HG03060 (cell line): ENCODE data around the gene SPG7.

Experiments used
- ATAC-seq: cut with Tn5 transposase; IDR thresholded peaks from one replicate; pipeline ENCODE4 v1.9.1; 2021; ENCODE audit warnings: low read depth, moderate number of reproducible peaks; ENCODE audit not compliant: unreplicated experiment

Gene SPG7

GRCh38 chr16:89593841-89594240, 85.6 kb downstream of the SPG7 start:
- no peak for ATAC-seq

- no peak for ATAC-seq
Observed at GRCh38 chr16:89595330-89596060, 87.3 kb downstream of the SPG7 start.

- no peak for ATAC-seq
Observed at GRCh38 chr16:89596061-89596689, 88.0 kb downstream of the SPG7 start.

- no peak for ATAC-seq
Observed at GRCh38 chr16:89596957-89597649, 88.9 kb downstream of the SPG7 start.

- no peak for ATAC-seq
Observed at GRCh38 chr16:89598199-89598598, 90.0 kb downstream of the SPG7 start.

- ATAC-seq, result no peak
Observed at GRCh38 chr16:89599451-89599858, 91.3 kb downstream of the SPG7 start.

- ATAC-seq, result no peak
Observed at GRCh38 chr16:89599902-89600301, 91.7 kb downstream of the SPG7 start.

GRCh38 chr16:89600427-89600826, 92.2 kb downstream of the SPG7 start:
- ATAC-seq, result no peak

GRCh38 chr16:89600956-89601355, 92.8 kb downstream of the SPG7 start:
- ATAC-seq, result no peak

- ATAC-seq, result no peak
Observed at GRCh38 chr16:89601906-89602272, 93.7 kb downstream of the SPG7 start.

GRCh38 chr16:89602273-89602951, 94.2 kb downstream of the SPG7 start:
- ATAC-seq, result no peak

- no peak for ATAC-seq
Observed at GRCh38 chr16:89602952-89603590, 94.9 kb downstream of the SPG7 start.

GRCh38 chr16:89604764-89605163, 96.6 kb downstream of the SPG7 start:
- no peak for ATAC-seq

GRCh38 chr16:89605186-89605970, 97.2 kb downstream of the SPG7 start:
- ATAC-seq, result no peak

GRCh38 chr16:89606006-89606405, 97.8 kb downstream of the SPG7 start:
- no peak for ATAC-seq
